HepG2 (cell line): ENCODE data around the gene TBX6. TPM values are rescaled to one million over a fixed set of nuclear protein-coding genes. Genes with fewer than 3 reads are reported as not detected.

Source experiments
- AGO2 ChIP-seq: fragments of 200-400 bp; formaldehyde crosslinking; optimal IDR thresholded peaks from 2 replicates; pipeline ENCODE3; 2017; ENCODE audit warnings: mild to moderate bottlenecking, low read depth, low read length, moderate library complexity
- FOSL2 ChIP-seq: sonication (generic); formaldehyde crosslinking; IDR thresholded peaks from 2 replicates; pipeline ENCODE4 v1.4.0; 2020; ENCODE audit warnings: missing genetic modification reagents
- FOXK2 ChIP-seq: fragments of 450-650 bp; IDR thresholded peaks from 2 replicates; pipeline ENCODE4 v1.6.1; 2016
- FOXO1 ChIP-seq: sonication (generic); formaldehyde crosslinking; IDR thresholded peaks from 2 replicates; pipeline ENCODE4 v1.4.0; 2020; ENCODE audit warnings: missing genetic modification reagents
- HNRNPK ChIP-seq: fragments of 200-400 bp; formaldehyde crosslinking; IDR thresholded peaks from 2 replicates; pipeline ENCODE4 v1.6.1; 2018; ENCODE audit warnings: low read length, low read depth, moderate library complexity, mild to moderate bottlenecking; ENCODE audit not compliant: poor library complexity, severe bottlenecking
- MBNL3 ChIP-seq: fragments of 250-450 bp; sonication (Bioruptor Pico); conservative IDR thresholded peaks from 2 replicates; pipeline ENCODE4 v1.8.0; 2022; ENCODE audit warnings: mild to moderate bottlenecking, inconsistent platforms
- MTA1 ChIP-seq: sonication (generic); formaldehyde crosslinking; IDR thresholded peaks from 2 replicates; pipeline ENCODE4 v1.4.0; 2020; ENCODE audit warnings: missing genetic modification reagents, mild to moderate bottlenecking, borderline replicate concordance
- MTF2 ChIP-seq: sonication (generic); formaldehyde crosslinking; IDR thresholded peaks from 2 replicates; pipeline ENCODE4 v1.5.0; 2020; ENCODE audit warnings: missing genetic modification reagents, borderline replicate concordance
- MXI1 ChIP-seq: IDR thresholded peaks from 3 replicates; pipeline ENCODE4 v1.6.1; 2012; ENCODE audit warnings: low read depth, low read length, inconsistent platforms, borderline replicate concordance
- RBM39 ChIP-seq: fragments of 200-400 bp; formaldehyde crosslinking; IDR thresholded peaks from one replicate; pipeline ENCODE4 v1.6.1; 2018; ENCODE audit warnings: antibody characterized with exemption, mild to moderate bottlenecking, low read depth, low read length; ENCODE audit not compliant: poor library complexity, severe bottlenecking
- REL ChIP-seq: sonication (generic); formaldehyde crosslinking; conservative IDR thresholded peaks from 2 replicates; pipeline ENCODE4 v1.8.0; 2022; ENCODE audit warnings: mild to moderate bottlenecking, missing genetic modification reagents, moderate library complexity
- ZFP82 ChIP-seq: sonication (generic); formaldehyde crosslinking; IDR thresholded peaks from 2 replicates; pipeline ENCODE4 v1.5.1; 2020; ENCODE audit warnings: mild to moderate bottlenecking, missing genetic modification reagents, borderline replicate concordance
- polyA plus RNA-seq, 8 experiments: library from polyadenylated mRNA; depleted of rRNA in 3 of 8; stranded (reverse) in 7 of 8; unstranded in 1 of 8; fragments of >200 nt; fragmentation: Illumina TruSeq in 4 of 8; extraction: Trizol in 4 of 8; gene quantifications; 2 replicates each; pipeline versions ENCODE4 v1.2.1 to v1.2.3, GENCODE V29; 2011 to 2016; ENCODE audit warnings: low read depth in 4 of 8, missing spikeins in 1 of 8, mixed read lengths in 1 of 8; ENCODE audit not compliant: insufficient read depth in 1 of 8
- total RNA-seq, 5 experiments: library from RNA; depleted of rRNA; stranded (reverse); fragments of >200 nt; fragmentation: Illumina TruSeq; extraction: Trizol; gene quantifications; 2 replicates each; pipeline ENCODE4 v1.2.3, GENCODE V29; 2016; ENCODE audit warnings: low read depth in 1 of 5
- TF ChIP-seq, protein P1 (sequence below): IDR thresholded peaks from 2 replicates; pipeline ENCODE4 v1.6.1; 2016; ENCODE audit warnings: mild to moderate bottlenecking
- TF ChIP-seq, protein P2 (sequence below): sonication (generic); formaldehyde crosslinking; IDR thresholded peaks from 2 replicates; pipeline ENCODE4 v1.5.0; 2020; ENCODE audit warnings: missing genetic modification reagents
- TF ChIP-seq, protein P3 (sequence below): IDR thresholded peaks from 2 replicates; pipeline ENCODE4 v1.6.1; 2016; ENCODE audit warnings: missing biosample characterization, missing genetic modification reagents, low read depth
- TF ChIP-seq, protein P4 (sequence below): sonication (generic); formaldehyde crosslinking; conservative IDR thresholded peaks from 2 replicates; pipeline ENCODE4 v1.4.0; 2020; ENCODE audit warnings: missing genetic modification reagents
- TF ChIP-seq, protein P5 (sequence below): IDR thresholded peaks from 2 replicates; pipeline ENCODE4 v1.6.1; 2016
- TF ChIP-seq, protein P6 (sequence below): sonication (generic); formaldehyde crosslinking; IDR thresholded peaks from 2 replicates; pipeline ENCODE4 v1.4.0; 2020; ENCODE audit warnings: low read depth, missing genetic modification reagents

TBX6 gene
- total and polyA plus RNA-seq, 2 of the 13 experiments (the other 11 are each of a cell fraction or from before 2014, with no cell fraction given): 0.24 to 0.42 TPM

DNA sequence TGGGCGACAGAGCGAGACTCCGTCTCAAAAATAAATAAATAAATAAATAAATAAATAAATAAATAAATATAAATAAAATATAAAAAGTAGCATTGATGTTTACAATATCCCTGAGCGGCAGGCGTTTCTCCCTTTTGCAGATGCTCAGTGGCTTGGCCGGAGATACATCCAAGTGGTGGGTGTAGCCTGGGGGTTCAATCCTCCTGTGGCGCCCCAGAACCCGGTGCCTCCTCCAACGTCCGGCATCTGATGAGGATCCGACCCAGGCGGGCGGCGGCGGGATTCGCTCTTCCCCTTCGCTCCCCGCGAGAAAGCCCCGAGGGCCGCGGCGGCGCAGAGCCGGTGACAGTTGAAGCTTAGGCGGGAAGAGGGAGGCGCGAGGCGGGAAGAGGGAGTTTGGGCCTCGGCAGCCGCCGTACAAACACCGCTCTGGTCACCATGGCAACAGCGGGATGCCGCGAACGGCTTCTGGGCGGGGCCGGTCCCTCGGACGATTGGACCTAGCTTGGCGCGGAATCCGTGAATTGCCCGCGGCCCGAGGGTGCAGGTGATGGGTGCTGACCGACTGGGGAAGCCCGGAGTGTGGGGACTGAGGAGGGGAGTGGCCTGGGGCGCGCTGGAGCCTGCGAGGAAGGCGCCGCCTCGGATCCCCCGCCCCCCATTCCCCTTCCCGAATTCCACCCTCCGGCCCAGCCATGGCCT, 38.9 kb downstream of the TBX6 start (continued):
- TF ChIP-seq, protein P1, sequence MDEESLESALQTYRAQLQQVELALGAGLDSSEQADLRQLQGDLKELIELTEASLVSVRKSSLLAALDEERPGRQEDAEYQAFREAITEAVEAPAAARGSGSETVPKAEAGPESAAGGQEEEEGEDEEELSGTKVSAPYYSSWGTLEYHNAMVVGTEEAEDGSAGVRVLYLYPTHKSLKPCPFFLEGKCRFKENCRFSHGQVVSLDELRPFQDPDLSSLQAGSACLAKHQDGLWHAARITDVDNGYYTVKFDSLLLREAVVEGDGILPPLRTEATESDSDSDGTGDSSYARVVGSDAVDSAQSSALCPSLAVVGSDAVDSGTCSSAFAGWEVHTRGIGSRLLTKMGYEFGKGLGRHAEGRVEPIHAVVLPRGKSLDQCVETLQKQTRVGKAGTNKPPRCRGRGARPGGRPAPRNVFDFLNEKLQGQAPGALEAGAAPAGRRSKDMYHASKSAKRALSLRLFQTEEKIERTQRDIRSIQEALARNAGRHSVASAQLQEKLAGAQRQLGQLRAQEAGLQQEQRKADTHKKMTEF (CRISPR knock-in tag): peak; percentile 95
- TF ChIP-seq MTF2 (CRISPR knock-in tag) (no peak; the same call in 1 of the 2 replicates), FOSL2 (CRISPR knock-in tag) (peak; percentile 66), MXI1 (peak; percentile 97), ZFP82 (no peak), FOXO1 (CRISPR knock-in tag) (peak; percentile 84), MBNL3 (CRISPR knock-in tag) (no peak), RBM39 (no peak), MTA1 (CRISPR knock-in tag) (peak; percentile 33; the same call in 1 of the 2 replicates), FOXK2 (no peak), AGO2 (no peak), HNRNPK (peak; percentile 97), REL (CRISPR knock-in tag) (peak; percentile 99)
- TF ChIP-seq, protein P2, sequence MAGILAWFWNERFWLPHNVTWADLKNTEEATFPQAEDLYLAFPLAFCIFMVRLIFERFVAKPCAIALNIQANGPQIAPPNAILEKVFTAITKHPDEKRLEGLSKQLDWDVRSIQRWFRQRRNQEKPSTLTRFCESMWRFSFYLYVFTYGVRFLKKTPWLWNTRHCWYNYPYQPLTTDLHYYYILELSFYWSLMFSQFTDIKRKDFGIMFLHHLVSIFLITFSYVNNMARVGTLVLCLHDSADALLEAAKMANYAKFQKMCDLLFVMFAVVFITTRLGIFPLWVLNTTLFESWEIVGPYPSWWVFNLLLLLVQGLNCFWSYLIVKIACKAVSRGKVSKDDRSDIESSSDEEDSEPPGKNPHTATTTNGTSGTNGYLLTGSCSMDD: no peak
- TF ChIP-seq, protein P3, sequence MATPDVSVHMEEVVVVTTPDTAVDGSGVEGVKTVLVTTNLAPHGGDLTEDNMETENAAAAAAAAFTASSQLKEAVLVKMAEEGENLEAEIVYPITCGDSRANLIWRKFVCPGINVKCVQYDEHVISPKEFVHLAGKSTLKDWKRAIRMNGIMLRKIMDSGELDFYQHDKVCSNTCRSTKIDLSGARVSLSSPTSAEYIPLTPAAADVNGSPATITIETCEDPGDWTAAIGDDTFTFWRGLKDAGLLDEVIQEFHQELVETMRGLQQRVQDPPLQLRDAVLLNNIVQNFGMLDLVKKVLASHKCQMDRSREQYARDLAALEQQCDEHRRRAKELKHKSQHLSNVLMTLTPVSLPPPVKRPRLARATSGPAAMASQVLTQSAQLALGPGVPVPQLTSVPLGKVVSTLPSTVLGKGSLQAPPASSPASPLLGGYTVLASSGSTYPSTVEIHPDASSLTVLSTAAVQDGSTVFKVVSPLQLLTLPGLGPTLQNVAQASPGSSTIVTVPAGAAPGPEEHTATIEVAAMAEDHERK (CRISPR knock-in tag): no peak
- TF ChIP-seq, protein P4, sequence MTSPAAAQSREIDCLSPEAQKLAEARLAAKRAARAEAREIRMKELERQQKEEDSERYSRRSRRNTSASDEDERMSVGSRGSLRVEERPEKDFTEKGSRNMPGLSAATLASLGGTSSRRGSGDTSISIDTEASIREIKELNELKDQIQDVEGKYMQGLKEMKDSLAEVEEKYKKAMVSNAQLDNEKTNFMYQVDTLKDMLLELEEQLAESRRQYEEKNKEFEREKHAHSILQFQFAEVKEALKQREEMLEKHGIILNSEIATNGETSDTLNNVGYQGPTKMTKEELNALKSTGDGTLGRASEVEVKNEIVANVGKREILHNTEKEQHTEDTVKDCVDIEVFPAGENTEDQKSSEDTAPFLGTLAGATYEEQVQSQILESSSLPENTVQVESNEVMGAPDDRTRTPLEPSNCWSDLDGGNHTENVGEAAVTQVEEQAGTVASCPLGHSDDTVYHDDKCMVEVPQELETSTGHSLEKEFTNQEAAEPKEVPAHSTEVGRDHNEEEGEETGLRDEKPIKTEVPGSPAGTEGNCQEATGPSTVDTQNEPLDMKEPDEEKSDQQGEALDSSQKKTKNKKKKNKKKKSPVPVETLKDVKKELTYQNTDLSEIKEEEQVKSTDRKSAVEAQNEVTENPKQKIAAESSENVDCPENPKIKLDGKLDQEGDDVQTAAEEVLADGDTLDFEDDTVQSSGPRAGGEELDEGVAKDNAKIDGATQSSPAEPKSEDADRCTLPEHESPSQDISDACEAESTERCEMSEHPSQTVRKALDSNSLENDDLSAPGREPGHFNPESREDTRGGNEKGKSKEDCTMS (CRISPR knock-in tag): no peak
- TF ChIP-seq, protein P5, sequence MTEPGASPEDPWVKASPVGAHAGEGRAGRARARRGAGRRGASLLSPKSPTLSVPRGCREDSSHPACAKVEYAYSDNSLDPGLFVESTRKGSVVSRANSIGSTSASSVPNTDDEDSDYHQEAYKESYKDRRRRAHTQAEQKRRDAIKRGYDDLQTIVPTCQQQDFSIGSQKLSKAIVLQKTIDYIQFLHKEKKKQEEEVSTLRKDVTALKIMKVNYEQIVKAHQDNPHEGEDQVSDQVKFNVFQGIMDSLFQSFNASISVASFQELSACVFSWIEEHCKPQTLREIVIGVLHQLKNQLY (CRISPR knock-in tag): peak; percentile 72
- TF ChIP-seq, protein P6, sequence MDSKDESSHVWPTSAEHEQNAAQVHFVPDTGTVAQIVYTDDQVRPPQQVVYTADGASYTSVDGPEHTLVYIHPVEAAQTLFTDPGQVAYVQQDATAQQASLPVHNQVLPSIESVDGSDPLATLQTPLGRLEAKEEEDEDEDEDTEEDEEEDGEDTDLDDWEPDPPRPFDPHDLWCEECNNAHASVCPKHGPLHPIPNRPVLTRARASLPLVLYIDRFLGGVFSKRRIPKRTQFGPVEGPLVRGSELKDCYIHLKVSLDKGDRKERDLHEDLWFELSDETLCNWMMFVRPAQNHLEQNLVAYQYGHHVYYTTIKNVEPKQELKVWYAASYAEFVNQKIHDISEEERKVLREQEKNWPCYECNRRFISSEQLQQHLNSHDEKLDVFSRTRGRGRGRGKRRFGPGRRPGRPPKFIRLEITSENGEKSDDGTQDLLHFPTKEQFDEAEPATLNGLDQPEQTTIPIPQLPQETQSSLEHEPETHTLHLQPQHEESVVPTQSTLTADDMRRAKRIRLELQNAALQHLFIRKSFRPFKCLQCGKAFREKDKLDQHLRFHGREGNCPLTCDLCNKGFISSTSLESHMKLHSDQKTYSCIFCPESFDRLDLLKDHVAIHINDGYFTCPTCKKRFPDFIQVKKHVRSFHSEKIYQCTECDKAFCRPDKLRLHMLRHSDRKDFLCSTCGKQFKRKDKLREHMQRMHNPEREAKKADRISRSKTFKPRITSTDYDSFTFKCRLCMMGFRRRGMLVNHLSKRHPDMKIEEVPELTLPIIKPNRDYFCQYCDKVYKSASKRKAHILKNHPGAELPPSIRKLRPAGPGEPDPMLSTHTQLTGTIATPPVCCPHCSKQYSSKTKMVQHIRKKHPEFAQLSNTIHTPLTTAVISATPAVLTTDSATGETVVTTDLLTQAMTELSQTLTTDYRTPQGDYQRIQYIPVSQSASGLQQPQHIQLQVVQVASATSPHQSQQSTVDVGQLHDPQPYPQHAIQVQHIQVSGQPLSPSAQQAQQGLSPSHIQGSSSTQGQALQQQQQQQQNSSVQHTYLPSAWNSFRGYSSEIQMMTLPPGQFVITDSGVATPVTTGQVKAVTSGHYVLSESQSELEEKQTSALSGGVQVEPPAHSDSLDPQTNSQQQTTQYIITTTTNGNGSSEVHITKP (CRISPR knock-in tag): peak; percentile 64; the same call in 1 of the 2 replicates
